Measurements from ENCODE around the gene FAHD2A.
"Not testable (repeated sequence)": the region's sequence is repeated elsewhere in the genome, so short reads cannot be mapped to it uniquely, and the experiment has no call there.

The FAHD2A gene

DNA sequence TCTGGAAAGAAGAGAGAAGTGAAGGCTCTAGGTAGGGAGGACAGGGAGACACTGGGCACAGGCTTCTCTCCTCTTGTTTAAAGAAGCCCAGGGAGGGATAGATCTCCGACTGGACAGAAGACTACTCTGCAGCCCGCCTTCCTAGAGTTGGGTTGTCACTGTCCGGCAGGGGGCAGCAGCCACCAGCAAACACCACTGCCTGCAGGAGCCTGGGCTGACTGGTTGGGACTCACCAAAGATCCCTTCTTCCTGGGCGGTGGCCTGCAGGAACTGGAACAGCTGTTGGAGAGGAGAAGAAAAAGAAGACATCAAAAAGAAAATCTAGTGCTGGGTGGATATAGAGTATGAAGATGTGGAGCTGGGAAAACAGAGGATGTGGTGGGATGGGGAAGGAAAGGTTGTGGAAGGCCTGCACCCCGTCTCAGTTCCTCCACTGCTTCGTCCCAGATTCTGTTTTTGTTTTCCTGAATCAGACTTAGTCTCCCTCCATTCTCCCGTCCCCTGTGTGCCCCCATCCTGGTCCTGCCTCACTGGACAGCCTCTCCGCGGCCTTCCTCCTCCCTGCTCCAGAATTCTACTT lies 11.6 kb downstream of the FAHD2A start:
- not testable (repeated sequence) for H3F3A ChIP-seq (ENCODE audit: insufficient read depth, low read length); H4K20me1 ChIP-seq (ENCODE audit: insufficient read depth, low read length); H3K27ac ChIP-seq (ENCODE audit: low read depth, low read length, poor library complexity, severe bottlenecking); H3K4me3 ChIP-seq (ENCODE audit: low read depth, low read length, poor library complexity, severe bottlenecking); H3K4me1 ChIP-seq (ENCODE audit: insufficient read depth, low read length, severe bottlenecking); H2AFZ ChIP-seq (ENCODE audit: low read length); H3K9ac ChIP-seq (ENCODE audit: low read length); H3K27me3 ChIP-seq (ENCODE audit: insufficient read depth, low read length); H3K4me2 ChIP-seq (ENCODE audit: low read length); H3K36me3 ChIP-seq (ENCODE audit: insufficient read depth, low read length); H3K9me3 ChIP-seq (ENCODE audit: low read length); H3K9me2 ChIP-seq (ENCODE audit: low read depth, low read length); H3K79me2 ChIP-seq (ENCODE audit: insufficient read depth, low read length)
- TF ChIP-seq CTCF (IDR thresholded peaks at IDR 0.05; ENCODE audit: low read length) = peak; percentile 70

DNA sequence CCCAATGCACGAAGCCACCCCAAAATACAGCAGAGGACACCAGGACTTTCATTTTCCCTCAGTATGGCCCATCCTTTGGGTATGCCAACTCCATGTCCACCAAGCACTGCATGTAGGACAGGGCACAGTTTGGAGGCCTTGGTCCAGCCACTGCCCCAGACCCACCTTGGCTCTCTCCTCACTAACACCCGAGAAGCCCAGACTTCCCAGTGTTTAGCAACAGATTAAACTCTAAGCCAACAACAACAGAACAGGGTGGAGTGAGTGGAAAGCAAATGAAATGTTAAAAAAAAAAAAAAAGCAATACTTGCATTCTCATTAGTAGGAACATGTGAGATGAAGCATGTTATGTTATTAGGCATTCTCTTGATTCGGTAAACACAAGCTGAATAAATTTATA lies 12.6 kb downstream of the FAHD2A start:
- not testable (repeated sequence) for H2AFZ ChIP-seq (ENCODE audit: low read length); H4K20me1 ChIP-seq (ENCODE audit: insufficient read depth, low read length); H3K4me3 ChIP-seq (ENCODE audit: low read depth, low read length, poor library complexity, severe bottlenecking); H3K79me2 ChIP-seq (ENCODE audit: insufficient read depth, low read length); H3K27me3 ChIP-seq (ENCODE audit: insufficient read depth, low read length); H3K36me3 ChIP-seq (ENCODE audit: insufficient read depth, low read length); H3K4me1 ChIP-seq (ENCODE audit: insufficient read depth, low read length, severe bottlenecking); H3F3A ChIP-seq (ENCODE audit: insufficient read depth, low read length); H3K9ac ChIP-seq (ENCODE audit: low read length); H3K27ac ChIP-seq (ENCODE audit: low read depth, low read length, poor library complexity, severe bottlenecking); H3K9me3 ChIP-seq (ENCODE audit: low read length); H3K4me2 ChIP-seq (ENCODE audit: low read length); H3K9me2 ChIP-seq (ENCODE audit: low read depth, low read length)

GRCh38 chr2:95415561-95415960 lies 13.1 kb downstream of the FAHD2A start:
- not testable (repeated sequence) for H3K27ac ChIP-seq (ENCODE audit: low read depth, low read length, poor library complexity, severe bottlenecking); H3K9me3 ChIP-seq (ENCODE audit: low read length); H3K4me1 ChIP-seq (ENCODE audit: insufficient read depth, low read length, severe bottlenecking); H3F3A ChIP-seq (ENCODE audit: insufficient read depth, low read length); H4K20me1 ChIP-seq (ENCODE audit: insufficient read depth, low read length); H3K4me3 ChIP-seq (ENCODE audit: low read depth, low read length, poor library complexity, severe bottlenecking); H3K9me2 ChIP-seq (ENCODE audit: low read depth, low read length); H3K9ac ChIP-seq (ENCODE audit: low read length); H2AFZ ChIP-seq (ENCODE audit: low read length); H3K27me3 ChIP-seq (ENCODE audit: insufficient read depth, low read length); H3K79me2 ChIP-seq (ENCODE audit: insufficient read depth, low read length); H3K36me3 ChIP-seq (ENCODE audit: insufficient read depth, low read length); H3K4me2 ChIP-seq (ENCODE audit: low read length)

- not testable (repeated sequence) for H3K9ac ChIP-seq (ENCODE audit: low read length); H4K20me1 ChIP-seq (ENCODE audit: insufficient read depth, low read length); H3K9me2 ChIP-seq (ENCODE audit: low read depth, low read length); H3F3A ChIP-seq (ENCODE audit: insufficient read depth, low read length); H3K4me1 ChIP-seq (ENCODE audit: insufficient read depth, low read length, severe bottlenecking); H3K4me3 ChIP-seq (ENCODE audit: low read depth, low read length, poor library complexity, severe bottlenecking); H3K27me3 ChIP-seq (ENCODE audit: insufficient read depth, low read length); H3K36me3 ChIP-seq (ENCODE audit: insufficient read depth, low read length); H3K4me2 ChIP-seq (ENCODE audit: low read length); H3K9me3 ChIP-seq (ENCODE audit: low read length); H2AFZ ChIP-seq (ENCODE audit: low read length); H3K79me2 ChIP-seq (ENCODE audit: insufficient read depth, low read length); H3K27ac ChIP-seq (ENCODE audit: low read depth, low read length, poor library complexity, severe bottlenecking)
Observed at GRCh38 chr2:95427196-95427867, 24.8 kb downstream of the FAHD2A start.

- H3K4me2 ChIP-seq (ENCODE audit: low read length); H2AFZ ChIP-seq (ENCODE audit: low read length); H3K4me3 ChIP-seq (ENCODE audit: low read depth, low read length, poor library complexity, severe bottlenecking); H4K20me1 ChIP-seq (ENCODE audit: insufficient read depth, low read length); H3K9ac ChIP-seq (ENCODE audit: low read length); H3K4me1 ChIP-seq (ENCODE audit: insufficient read depth, low read length, severe bottlenecking); H3F3A ChIP-seq (ENCODE audit: insufficient read depth, low read length); H3K27me3 ChIP-seq (ENCODE audit: insufficient read depth, low read length); H3K27ac ChIP-seq (ENCODE audit: low read depth, low read length, poor library complexity, severe bottlenecking); H3K9me2 ChIP-seq (ENCODE audit: low read depth, low read length); H3K36me3 ChIP-seq (ENCODE audit: insufficient read depth, low read length); H3K9me3 ChIP-seq (ENCODE audit: low read length); H3K79me2 ChIP-seq (ENCODE audit: insufficient read depth, low read length): not testable (repeated sequence)
Observed at GRCh38 chr2:95429748-95430467, 27.4 kb downstream of the FAHD2A start.

- H3K27me3 ChIP-seq (ENCODE audit: insufficient read depth, low read length); H3K27ac ChIP-seq (ENCODE audit: low read depth, low read length, poor library complexity, severe bottlenecking); H3K4me1 ChIP-seq (ENCODE audit: insufficient read depth, low read length, severe bottlenecking); H3K36me3 ChIP-seq (ENCODE audit: insufficient read depth, low read length); H3F3A ChIP-seq (ENCODE audit: insufficient read depth, low read length); H3K4me2 ChIP-seq (ENCODE audit: low read length); H2AFZ ChIP-seq (ENCODE audit: low read length); H3K9me3 ChIP-seq (ENCODE audit: low read length); H3K79me2 ChIP-seq (ENCODE audit: insufficient read depth, low read length); H4K20me1 ChIP-seq (ENCODE audit: insufficient read depth, low read length); H3K4me3 ChIP-seq (ENCODE audit: low read depth, low read length, poor library complexity, severe bottlenecking); H3K9me2 ChIP-seq (ENCODE audit: low read depth, low read length); H3K9ac ChIP-seq (ENCODE audit: low read length): not testable (repeated sequence)
Observed at GRCh38 chr2:95433373-95433772, 30.9 kb downstream of the FAHD2A start.

GRCh38 chr2:95433973-95434372 lies 31.5 kb downstream of the FAHD2A start:
- H3K36me3 ChIP-seq (ENCODE audit: insufficient read depth, low read length); H3K27me3 ChIP-seq (ENCODE audit: insufficient read depth, low read length): not testable (repeated sequence)

More at GRCh38 chr2:95433973-95434372, 31.5 kb downstream of the FAHD2A start:
- not testable (repeated sequence) for H2AFZ ChIP-seq (ENCODE audit: low read length); H3K9me2 ChIP-seq (ENCODE audit: low read depth, low read length); H3K4me1 ChIP-seq (ENCODE audit: insufficient read depth, low read length, severe bottlenecking); H3K27ac ChIP-seq (ENCODE audit: low read depth, low read length, poor library complexity, severe bottlenecking); H3K9me3 ChIP-seq (ENCODE audit: low read length); H3K79me2 ChIP-seq (ENCODE audit: insufficient read depth, low read length); H4K20me1 ChIP-seq (ENCODE audit: insufficient read depth, low read length); H3F3A ChIP-seq (ENCODE audit: insufficient read depth, low read length); H3K9ac ChIP-seq (ENCODE audit: low read length); H3K4me3 ChIP-seq (ENCODE audit: low read depth, low read length, poor library complexity, severe bottlenecking); H3K4me2 ChIP-seq (ENCODE audit: low read length)
